Uterus (tissue), 4 donors: ENCODE measurements around the gene RFX6. TPM values are rescaled to one million over a fixed set of nuclear protein-coding genes. Genes with fewer than 3 reads are reported as not detected.

Experiments
- DNase-seq, 2 donors: peaks; one replicate each; pipeline ENCODE4 v3.0.0-alpha.2; 2019 to 2020
- H3K27ac ChIP-seq, 2 donors: fragments of 200-600 bp; sonication (generic); 1 replicate in 1 of 2; 2 replicates in 1 of 2; pipeline ENCODE4 v1.5.1; 2016 to 2018
- H3K27me3 ChIP-seq, 2 donors: fragments of 200-600 bp; sonication (generic); one replicate each; pipeline ENCODE4 v1.5.1; 2018 to 2019; ENCODE audit warnings: control low read depth in 1 of 2
- H3K36me3 ChIP-seq, 2 donors: fragments of 200-600 bp; sonication (generic); one replicate each; pipeline ENCODE4 v1.5.1; 2019; ENCODE audit warnings: control low read depth in 1 of 2
- H3K4me1 ChIP-seq, 2 donors: fragments of 200-600 bp; sonication (generic); one replicate each; pipeline ENCODE4 v1.5.1; 2018 to 2019; ENCODE audit warnings: control low read depth in 1 of 2
- H3K4me3 ChIP-seq, 2 donors: fragments of 200-600 bp; sonication (generic); 1 replicate in 1 of 2; 2 replicates in 1 of 2; pipeline ENCODE4 v1.5.1; 2018 to 2019; ENCODE audit warnings: mild to moderate bottlenecking in 1 of 2
- H3K9me3 ChIP-seq, 2 donors: fragments of 200-600 bp; sonication (generic); one replicate each; pipeline ENCODE4 v1.5.1; 2019; ENCODE audit warnings: control low read depth in 1 of 2
- CTCF ChIP-seq, 4 experiments: fragments of 200-600 bp in 2 of 4; fragments of 450-650 bp in 2 of 4; sonication (generic) in 2 of 4; IDR thresholded peaks; one replicate each; pipeline ENCODE4 v1.5.1; 2016 to 2019; ENCODE audit warnings: antibody characterized with exemption in 4 of 4, mild to moderate bottlenecking in 2 of 4, moderate library complexity in 1 of 4
- POLR2A ChIP-seq, 2 donors: fragments of 450-650 bp; IDR thresholded peaks; one replicate each; pipeline ENCODE4 v1.6.1; 2016; ENCODE audit warnings: antibody characterized with exemption in 2 of 2, mild to moderate bottlenecking in 1 of 2, moderate library complexity in 1 of 2
- intact Hi-C: fragments of 100-400 bp; cut with DNase I; formaldehyde crosslinking; loops from one replicate; pipeline ENCODE4 v1.15.1; 2023; ENCODE audit warnings: low total_unique reads
- total RNA-seq, 4 donors: library from RNA; depleted of rRNA in 3 of 4; stranded (reverse); fragments of >200 nt in 3 of 4; gene quantifications; one replicate each; pipeline versions ENCODE4 v1.1.0 to v1.2.4, GENCODE V29; 2014 to 2023
- donor health status: DM: yes; HTN: yes; CAD: no.

RFX6 gene
- total RNA-seq, 4 donors from 2014 or later = not detected

GRCh38 chr6:116840091-116840490 lies 37.0 kb upstream of the RFX6 start:
- H3K4me3 ChIP-seq = no peak overlapping the region

GRCh38 chr6:116842459-116842858 lies 34.6 kb upstream of the RFX6 start:
- no peaks in the 10 kb centered on the region for H3K9me3 ChIP-seq
- TF ChIP-seq CTCF (IDR thresholded peaks at IDR 0.05) (no peak), POLR2A (IDR thresholded peaks at IDR 0.05) (no peak)
- intact Hi-C loops = no loop called here

More at GRCh38 chr6:116840091-116840490, 37.0 kb upstream of the RFX6 start:
- Histone ChIP-seq H3K4me1 (no peaks in the 10 kb centered on the region), H3K9me3 (no peaks in the 10 kb centered on the region), H3K27ac (no peak overlapping the region), H3K36me3 (no peaks in the 10 kb centered on the region), H3K27me3 (no peaks in the 10 kb centered on the region)
- no peak for DNase-seq
- intact Hi-C loops = no loop called here
- TF ChIP-seq CTCF (IDR thresholded peaks at IDR 0.05) (no peak), POLR2A (IDR thresholded peaks at IDR 0.05) (no peak)

GRCh38 chr6:116847227-116847626 lies 29.8 kb upstream of the RFX6 start:
- H3K36me3 ChIP-seq = no peaks in the 10 kb centered on the region
- peak in 3 of 4 experiments; percentile 15 to 26 (median 20) for TF ChIP-seq CTCF (IDR thresholded peaks at IDR 0.05)
- TF ChIP-seq POLR2A (IDR thresholded peaks at IDR 0.05) = no peak

More at GRCh38 chr6:116842459-116842858, 34.6 kb upstream of the RFX6 start:
- H3K36me3 ChIP-seq = no peaks in the 10 kb centered on the region
- H3K27me3 ChIP-seq = no peaks in the 10 kb centered on the region
- DNase-seq = no peak
- H3K4me3 ChIP-seq = no peak overlapping the region
- H3K27ac ChIP-seq = no peak overlapping the region
- no peaks in the 10 kb centered on the region for H3K4me1 ChIP-seq

GRCh38 chr6:116858060-116858459 lies 19.0 kb upstream of the RFX6 start:
- Histone ChIP-seq H3K27ac (no peak overlapping the region), H3K4me1 (no peaks in the 10 kb centered on the region), H3K4me3 (no peak overlapping the region), H3K9me3 (peaks cover 0 to 14% of the 10 kb centered on the region in 2 donors), H3K27me3 (no peaks in the 10 kb centered on the region), H3K36me3 (no peaks in the 10 kb centered on the region)
- no peak for TF ChIP-seq CTCF (IDR thresholded peaks at IDR 0.05)
- TF ChIP-seq POLR2A (IDR thresholded peaks at IDR 0.05) = no peak
- intact Hi-C loops = no loop called here
- no peak for DNase-seq

More at GRCh38 chr6:116847227-116847626, 29.8 kb upstream of the RFX6 start:
- Histone ChIP-seq H3K4me3 (no peak overlapping the region), H3K4me1 (no peaks in the 10 kb centered on the region), H3K27me3 (no peaks in the 10 kb centered on the region), H3K27ac (no peak overlapping the region), H3K9me3 (no peaks in the 10 kb centered on the region)
- intact Hi-C loops = no loop called here
- DNase-seq = no peak

GRCh38 chr6:116859264-116859663 lies 17.8 kb upstream of the RFX6 start:
- no peak overlapping the region for H3K27ac ChIP-seq
- TF ChIP-seq CTCF (IDR thresholded peaks at IDR 0.05) = no peak
- TF ChIP-seq POLR2A (IDR thresholded peaks at IDR 0.05) = no peak
- intact Hi-C loops = no loop called here
- no peaks in the 10 kb centered on the region for H3K27me3 ChIP-seq
- H3K36me3 ChIP-seq = no peaks in the 10 kb centered on the region
- no peaks in the 10 kb centered on the region for H3K4me1 ChIP-seq
- peaks cover 0 to 14% of the 10 kb centered on the region in 2 donors for H3K9me3 ChIP-seq
- no peak for DNase-seq
- H3K4me3 ChIP-seq = no peak overlapping the region
